ENCODE data around the gene DYSF.

The DYSF gene

GRCh38 chr2:71612581-71613402 lies 159.4 kb downstream of the DYSF start:
- in situ Hi-C loops (cut with HindIII; ENCODE audit: low pct_unique_long_range_greater_than_20kb, low sequenced_read_pairs): no loop called here
- TF ChIP-seq JUND (IDR thresholded peaks at IDR 0.05; ENCODE audit: low read depth): no peak
- DNase-seq (ENCODE audit: low read depth in 1 of 2, low spot score in 1 of 2): no peak

- DNase-seq (ENCODE audit: low read depth in 1 of 2, low spot score in 1 of 2): no peak
- TF ChIP-seq JUND (IDR thresholded peaks at IDR 0.05; ENCODE audit: low read depth): no peak
- in situ Hi-C loops (cut with HindIII; ENCODE audit: low pct_unique_long_range_greater_than_20kb, low sequenced_read_pairs): no loop called here
Measured at GRCh38 chr2:71613403-71613952, 160.1 kb downstream of the DYSF start.

- in situ Hi-C loops (cut with HindIII; ENCODE audit: low pct_unique_long_range_greater_than_20kb, low sequenced_read_pairs): no loop called here
- DNase-seq (ENCODE audit: low read depth in 1 of 2, low spot score in 1 of 2): no peak
- TF ChIP-seq JUND (IDR thresholded peaks at IDR 0.05; ENCODE audit: low read depth): no peak
Measured at GRCh38 chr2:71613953-71614925, 160.9 kb downstream of the DYSF start.

- no peak for TF ChIP-seq JUND (IDR thresholded peaks at IDR 0.05; ENCODE audit: low read depth)
- in situ Hi-C loops (cut with HindIII; ENCODE audit: low pct_unique_long_range_greater_than_20kb, low sequenced_read_pairs): no loop called here
- DNase-seq (ENCODE audit: low read depth in 1 of 2, low spot score in 1 of 2): no peak
Measured at GRCh38 chr2:71614976-71615766, 161.8 kb downstream of the DYSF start.

- in situ Hi-C loops (cut with HindIII; ENCODE audit: low pct_unique_long_range_greater_than_20kb, low sequenced_read_pairs): no loop called here
- no peak for DNase-seq (ENCODE audit: low read depth in 1 of 2, low spot score in 1 of 2)
- no peak for TF ChIP-seq JUND (IDR thresholded peaks at IDR 0.05; ENCODE audit: low read depth)
Measured at GRCh38 chr2:71615767-71616730, 162.7 kb downstream of the DYSF start.

- in situ Hi-C loops (cut with HindIII; ENCODE audit: low pct_unique_long_range_greater_than_20kb, low sequenced_read_pairs): no loop called here
- no peak for TF ChIP-seq JUND (IDR thresholded peaks at IDR 0.05; ENCODE audit: low read depth)
Measured at GRCh38 chr2:71617266-71617665, 163.9 kb downstream of the DYSF start.

GRCh38 chr2:71618327-71619113 lies 165.2 kb downstream of the DYSF start:
- no peak for TF ChIP-seq JUND (IDR thresholded peaks at IDR 0.05; ENCODE audit: low read depth)
- in situ Hi-C loops (cut with HindIII; ENCODE audit: low pct_unique_long_range_greater_than_20kb, low sequenced_read_pairs): no loop called here
- peak in 1 of 2 experiments; percentile 27 for DNase-seq (ENCODE audit: low read depth in 1 of 2, low spot score in 1 of 2)

More at GRCh38 chr2:71617266-71617665, 163.9 kb downstream of the DYSF start:
- no peak for DNase-seq (ENCODE audit: low read depth in 1 of 2, low spot score in 1 of 2)

GRCh38 chr2:71619230-71619741 lies 165.9 kb downstream of the DYSF start:
- in situ Hi-C loops (cut with HindIII; ENCODE audit: low pct_unique_long_range_greater_than_20kb, low sequenced_read_pairs): no loop called here
- no peak for TF ChIP-seq JUND (IDR thresholded peaks at IDR 0.05; ENCODE audit: low read depth)

GRCh38 chr2:71620116-71620515 lies 166.8 kb downstream of the DYSF start:
- no peak for TF ChIP-seq JUND (IDR thresholded peaks at IDR 0.05; ENCODE audit: low read depth)
- DNase-seq (ENCODE audit: low read depth in 1 of 2, low spot score in 1 of 2): no peak
- in situ Hi-C loops (cut with HindIII; ENCODE audit: low pct_unique_long_range_greater_than_20kb, low sequenced_read_pairs): no loop called here

More at GRCh38 chr2:71619230-71619741, 165.9 kb downstream of the DYSF start:
- no peak for DNase-seq (ENCODE audit: low read depth in 1 of 2, low spot score in 1 of 2)

GRCh38 chr2:71620851-71621251 lies 167.5 kb downstream of the DYSF start:
- no peak for TF ChIP-seq JUND (IDR thresholded peaks at IDR 0.05; ENCODE audit: low read depth)
- in situ Hi-C loops (cut with HindIII; ENCODE audit: low pct_unique_long_range_greater_than_20kb, low sequenced_read_pairs): no loop called here
- no peak for DNase-seq (ENCODE audit: low read depth in 1 of 2, low spot score in 1 of 2)

Data from T47D (cell line).